ENCODE measurements around the gene HHAT.
A peak's percentile ranks its signal among the peaks of the same experiment; 100 is the strongest.

Gene HHAT

GRCh38 chr1:210568631-210569030, 239.9 kb downstream of the HHAT start:
- DNase-seq (ENCODE audit: low read depth, low spot score), result no peak
- no peak overlapping the region for H3K4me3 ChIP-seq (ENCODE audit: low read depth, low read length)
- in situ Hi-C loops (cut with HindIII; ENCODE audit: low sequenced_read_pairs), result no loop called here
- TF ChIP-seq CTCF (IDR thresholded peaks at IDR 0.05; ENCODE audit: low read depth, low read length), result no peak

- no peak overlapping the region for H3K4me3 ChIP-seq (ENCODE audit: low read depth, low read length)
- no peak for TF ChIP-seq CTCF (IDR thresholded peaks at IDR 0.05; ENCODE audit: low read depth, low read length)
- in situ Hi-C loops (cut with HindIII; ENCODE audit: low sequenced_read_pairs), result no loop called here
- no peak for DNase-seq (ENCODE audit: low read depth, low spot score)
These were observed 241.4 kb downstream of the HHAT start for GRCh38 chr1:210570116-210570515.

- TF ChIP-seq CTCF (IDR thresholded peaks at IDR 0.05; ENCODE audit: low read depth, low read length), result no peak
- no peak overlapping the region for H3K4me3 ChIP-seq (ENCODE audit: low read depth, low read length)
These were observed 242.9 kb downstream of the HHAT start for GRCh38 chr1:210571356-210572284.

GRCh38 chr1:210573141-210573540, 244.4 kb downstream of the HHAT start:
- no peak for DNase-seq (ENCODE audit: low read depth, low spot score)
- in situ Hi-C loops (cut with HindIII; ENCODE audit: low sequenced_read_pairs), result no loop called here
- TF ChIP-seq CTCF (IDR thresholded peaks at IDR 0.05; ENCODE audit: low read depth, low read length), result no peak
- no peak overlapping the region for H3K4me3 ChIP-seq (ENCODE audit: low read depth, low read length)

More at GRCh38 chr1:210571356-210572284, 242.9 kb downstream of the HHAT start:
- no peak for DNase-seq (ENCODE audit: low read depth, low spot score)
- in situ Hi-C loops (cut with HindIII; ENCODE audit: low sequenced_read_pairs), result no loop called here

- in situ Hi-C loops (cut with HindIII; ENCODE audit: low sequenced_read_pairs), result no loop called here
- no peak overlapping the region for H3K4me3 ChIP-seq (ENCODE audit: low read depth, low read length)
- no peak for TF ChIP-seq CTCF (IDR thresholded peaks at IDR 0.05; ENCODE audit: low read depth, low read length)
- DNase-seq (ENCODE audit: low read depth, low spot score), result no peak
These were observed 253.7 kb downstream of the HHAT start for GRCh38 chr1:210582205-210582970.

- peak; percentile 75 for TF ChIP-seq CTCF (IDR thresholded peaks at IDR 0.05; ENCODE audit: low read depth, low read length)
- in situ Hi-C loops (cut with HindIII; ENCODE audit: low sequenced_read_pairs), result no loop called here
- no peak overlapping the region for H3K4me3 ChIP-seq (ENCODE audit: low read depth, low read length)
- DNase-seq (ENCODE audit: low read depth, low spot score), result peak; percentile 74
These were observed 255.9 kb downstream of the HHAT start for GRCh38 chr1:210584439-210585113.
